Gastrocnemius medialis (tissue), 4 donors: ENCODE data around the gene MIPEP.

Experiments used
- POLR2A ChIP-seq, 2 donors: fragments of 450-650 bp; IDR thresholded peaks; one replicate each; pipeline ENCODE4 v1.6.1; 2017; ENCODE audit warnings: antibody characterized with exemption in 2 of 2, mild to moderate bottlenecking in 2 of 2, moderate library complexity in 2 of 2
- TF ChIP-seq, protein P1 (sequence below), 5 experiments: fragments of 450-650 bp in 3 of 5; fragments of 200-600 bp in 2 of 5; sonication (generic) in 2 of 5; IDR thresholded peaks in 4 of 5; conservative IDR thresholded peaks in 1 of 5; 1 replicate in 4 of 5; 2 replicates in 1 of 5; pipeline ENCODE4 v1.5.1; 2016 to 2019; ENCODE audit warnings: antibody characterized with exemption in 5 of 5, mild to moderate bottlenecking in 3 of 5, moderate library complexity in 3 of 5

DNA sequence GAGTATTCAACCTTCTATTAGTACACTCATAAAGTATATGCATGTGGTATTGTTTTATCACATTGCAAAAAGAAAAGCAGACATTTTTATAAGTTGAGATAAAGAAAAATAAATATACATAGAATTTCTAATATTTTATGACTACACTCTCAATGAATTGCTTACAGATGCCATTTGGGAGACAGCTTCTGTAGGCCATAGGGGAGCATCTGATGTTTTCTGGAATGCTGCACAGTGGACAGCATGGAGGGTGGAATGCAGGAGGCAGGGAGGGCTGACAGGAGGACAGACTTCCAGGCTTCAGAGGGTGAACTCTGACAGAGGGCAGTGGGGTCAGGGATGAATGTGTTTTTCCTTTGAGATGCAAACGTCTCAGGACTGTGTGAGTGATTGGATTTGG is 45.8 kb downstream of the MIPEP start:
- TF ChIP-seq, protein P1, sequence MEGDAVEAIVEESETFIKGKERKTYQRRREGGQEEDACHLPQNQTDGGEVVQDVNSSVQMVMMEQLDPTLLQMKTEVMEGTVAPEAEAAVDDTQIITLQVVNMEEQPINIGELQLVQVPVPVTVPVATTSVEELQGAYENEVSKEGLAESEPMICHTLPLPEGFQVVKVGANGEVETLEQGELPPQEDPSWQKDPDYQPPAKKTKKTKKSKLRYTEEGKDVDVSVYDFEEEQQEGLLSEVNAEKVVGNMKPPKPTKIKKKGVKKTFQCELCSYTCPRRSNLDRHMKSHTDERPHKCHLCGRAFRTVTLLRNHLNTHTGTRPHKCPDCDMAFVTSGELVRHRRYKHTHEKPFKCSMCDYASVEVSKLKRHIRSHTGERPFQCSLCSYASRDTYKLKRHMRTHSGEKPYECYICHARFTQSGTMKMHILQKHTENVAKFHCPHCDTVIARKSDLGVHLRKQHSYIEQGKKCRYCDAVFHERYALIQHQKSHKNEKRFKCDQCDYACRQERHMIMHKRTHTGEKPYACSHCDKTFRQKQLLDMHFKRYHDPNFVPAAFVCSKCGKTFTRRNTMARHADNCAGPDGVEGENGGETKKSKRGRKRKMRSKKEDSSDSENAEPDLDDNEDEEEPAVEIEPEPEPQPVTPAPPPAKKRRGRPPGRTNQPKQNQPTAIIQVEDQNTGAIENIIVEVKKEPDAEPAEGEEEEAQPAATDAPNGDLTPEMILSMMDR (IDR thresholded peaks at IDR 0.05 in 4 of 5, conservative IDR thresholded peaks at IDR 0.05 in 1 of 5), result no peak
- no peak for TF ChIP-seq POLR2A (IDR thresholded peaks at IDR 0.05)
